Stimulated activated CD8-positive, alpha-beta memory T cell treated with anti-CD3 and anti-CD28 coated beads, Interleukin-15, amount 100 ng/mL, for 4 hours (primary cell): ENCODE data around the gene PRKCZ.

Experiments used
- DNase-seq, 2 donors: peaks; one replicate each; pipeline ENCODE4 v3.0.0-alpha.2; 2020; ENCODE audit warnings: low read depth in 2 of 2

PRKCZ gene

DNA sequence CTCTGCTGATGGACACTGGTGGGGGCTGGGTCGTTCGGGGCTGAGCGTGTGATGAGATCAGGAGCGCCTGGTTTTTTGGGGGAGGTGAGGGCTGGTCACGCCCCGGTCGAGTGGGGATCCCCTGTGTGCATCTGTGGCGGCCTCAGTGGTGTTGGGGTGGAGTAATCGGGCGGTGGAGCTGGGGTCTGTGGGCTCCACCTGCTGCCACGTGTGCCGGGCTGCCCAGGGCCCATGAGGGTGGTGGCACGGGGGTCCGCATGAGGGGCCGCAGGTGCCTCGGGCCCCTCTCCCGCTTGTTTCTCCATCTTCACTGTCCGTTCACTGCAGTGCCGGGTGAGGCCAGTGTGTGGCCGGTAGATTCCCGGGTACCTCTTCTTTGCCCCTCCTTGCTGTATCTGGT lies 17.2 kb downstream of the PRKCZ start:
- no peak for DNase-seq

DNA sequence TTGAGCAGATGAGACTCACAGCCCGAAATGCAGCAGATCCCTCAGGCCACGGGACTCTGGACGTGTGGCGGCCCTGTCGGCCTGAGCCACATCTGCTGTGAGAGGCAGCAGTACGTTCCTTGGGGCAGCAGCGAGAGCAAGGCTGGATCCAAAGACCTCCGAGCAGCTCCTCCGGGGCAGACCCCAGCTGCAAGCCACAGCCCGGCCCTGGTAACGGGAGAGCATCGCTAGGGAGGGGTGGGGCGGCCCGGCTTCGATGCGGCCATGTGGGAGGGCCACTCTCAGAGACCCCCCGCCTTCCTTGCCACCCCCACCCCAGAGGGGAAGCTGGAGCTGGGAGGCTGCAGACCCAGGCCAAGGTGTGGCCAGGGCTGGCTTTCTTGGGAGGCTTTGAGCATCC lies 17.8 kb downstream of the PRKCZ start:
- no peak for DNase-seq

DNA sequence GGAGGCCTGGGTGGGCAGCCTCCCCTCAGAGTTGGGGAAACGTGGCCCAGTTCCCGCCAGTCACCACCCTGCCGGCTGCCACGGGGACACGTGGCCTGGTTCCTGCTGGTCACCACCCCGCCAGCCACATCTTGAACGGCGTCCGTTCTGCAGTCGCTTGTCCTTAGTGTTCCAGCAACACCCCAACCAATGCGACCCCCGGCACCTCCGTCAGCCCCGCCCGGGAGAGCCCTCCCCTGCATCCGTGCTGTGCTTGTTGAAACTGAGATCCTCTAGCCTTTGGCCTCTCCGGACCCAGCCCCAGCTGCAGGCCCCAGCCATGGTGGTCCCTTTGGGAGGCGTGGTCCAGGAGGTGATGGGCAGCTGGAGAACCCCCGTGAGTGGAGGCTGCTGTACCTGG lies 18.7 kb downstream of the PRKCZ start:
- DNase-seq, result no peak

DNA sequence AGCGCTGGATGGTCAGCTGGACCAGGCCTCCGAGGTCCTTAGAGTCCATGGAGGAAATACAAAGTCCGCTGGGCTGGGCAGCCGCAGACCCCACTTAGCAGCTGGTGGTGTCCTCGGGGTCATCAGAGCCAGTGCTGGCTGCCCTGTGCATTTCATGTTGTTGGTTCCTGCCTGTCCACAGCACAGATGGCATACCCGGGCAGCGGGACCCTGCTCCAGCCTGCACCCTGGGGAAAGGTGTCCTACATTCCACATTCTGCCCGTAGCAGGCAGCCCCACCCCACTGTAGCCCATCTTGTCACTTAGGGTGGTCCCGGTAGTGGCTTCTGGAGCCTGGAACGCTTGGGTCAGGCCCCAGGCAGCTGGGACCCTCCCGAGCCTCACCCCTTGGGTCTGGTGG lies 19.8 kb downstream of the PRKCZ start:
- no peak for DNase-seq

DNA sequence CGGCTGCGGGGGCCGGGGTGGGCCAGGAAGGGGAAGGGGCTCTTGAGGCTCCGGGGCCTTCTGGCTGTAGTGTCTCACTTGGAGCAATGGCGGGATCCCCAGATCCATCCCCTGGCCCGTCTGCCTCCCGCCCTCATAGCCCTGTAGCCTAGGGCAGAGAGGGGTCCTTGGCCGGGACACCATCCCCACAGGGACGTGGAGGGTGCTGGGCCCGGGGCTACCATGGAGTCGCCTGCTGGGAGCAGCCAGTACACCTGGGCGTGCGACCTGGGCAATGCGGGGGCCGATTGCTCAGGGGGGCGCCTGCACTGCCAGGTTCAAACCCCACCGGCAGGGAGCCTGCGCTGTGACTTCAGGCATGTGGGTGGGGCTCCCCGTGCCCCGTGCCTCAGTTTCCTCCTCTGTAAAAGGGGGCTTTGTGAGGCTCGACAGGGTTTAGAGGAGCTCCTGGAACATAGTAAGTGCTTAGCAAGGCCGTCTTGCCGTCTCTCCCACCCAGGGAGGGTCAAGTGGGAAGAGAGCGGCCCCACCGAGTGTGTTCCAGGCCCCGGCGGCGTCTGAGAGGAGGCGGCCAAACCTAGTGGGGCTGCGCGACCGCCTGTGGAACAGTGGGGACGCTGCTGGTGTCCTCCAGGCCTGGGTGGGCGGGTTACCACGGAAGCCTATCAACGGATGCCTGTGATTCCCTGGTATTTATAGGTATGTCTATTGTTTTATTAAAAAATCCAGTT lies 20.8 kb downstream of the PRKCZ start:
- DNase-seq, result no peak

DNA sequence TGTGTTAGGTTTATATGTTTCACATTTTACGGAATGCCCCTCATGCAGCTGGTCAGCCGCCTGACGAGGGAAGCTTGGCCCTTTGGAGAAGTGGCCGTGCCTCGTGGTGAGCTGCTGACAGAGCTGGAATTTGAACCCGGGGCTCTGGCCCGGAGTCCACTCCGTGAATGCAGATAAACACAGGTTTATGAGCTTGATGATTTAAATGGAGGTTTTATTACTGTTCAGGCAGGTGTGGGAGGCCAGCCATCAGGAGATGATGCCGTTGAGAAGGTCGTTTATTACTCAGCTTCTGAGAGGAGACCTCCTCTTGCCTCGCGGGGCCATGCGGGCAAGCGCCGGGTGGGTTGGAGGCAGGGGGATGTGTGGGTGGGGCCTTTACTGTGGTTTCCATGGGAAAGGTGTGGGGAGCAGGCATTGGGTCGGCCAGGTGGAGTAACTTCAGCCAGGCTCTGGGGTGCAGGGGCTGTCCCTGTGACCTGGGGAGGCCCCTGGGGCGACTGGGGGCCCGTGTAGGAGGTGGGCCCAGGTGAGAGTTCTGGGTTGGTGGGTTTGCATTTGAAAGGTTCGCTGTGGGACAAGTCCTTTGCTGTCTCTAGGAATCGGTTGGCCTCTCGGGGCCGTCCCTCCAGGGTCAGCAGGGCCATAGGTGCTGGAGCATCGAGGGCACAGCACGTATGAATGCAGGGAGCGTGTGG lies 22.0 kb downstream of the PRKCZ start:
- DNase-seq, result no peak

DNA sequence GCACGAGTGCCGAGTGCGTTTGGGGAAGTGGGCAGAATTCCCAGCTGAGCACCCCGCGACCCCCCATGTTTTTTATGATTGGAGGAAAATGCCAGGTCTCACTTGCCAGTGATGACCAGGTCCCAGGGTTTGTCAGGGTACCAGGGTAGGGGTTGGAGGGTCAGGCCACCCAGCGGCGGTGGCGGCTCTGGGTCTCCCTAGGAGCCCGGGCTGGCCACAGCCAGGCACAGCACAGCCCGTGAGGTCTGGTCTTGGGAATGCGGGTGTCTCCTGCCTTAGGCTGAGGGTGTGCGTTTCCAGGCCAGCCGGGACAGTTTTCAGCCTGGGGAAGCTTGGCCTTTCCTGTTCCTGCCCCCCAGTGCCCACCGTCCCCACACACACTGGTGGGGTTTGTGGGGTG lies 22.7 kb downstream of the PRKCZ start:
- no peak for DNase-seq

DNA sequence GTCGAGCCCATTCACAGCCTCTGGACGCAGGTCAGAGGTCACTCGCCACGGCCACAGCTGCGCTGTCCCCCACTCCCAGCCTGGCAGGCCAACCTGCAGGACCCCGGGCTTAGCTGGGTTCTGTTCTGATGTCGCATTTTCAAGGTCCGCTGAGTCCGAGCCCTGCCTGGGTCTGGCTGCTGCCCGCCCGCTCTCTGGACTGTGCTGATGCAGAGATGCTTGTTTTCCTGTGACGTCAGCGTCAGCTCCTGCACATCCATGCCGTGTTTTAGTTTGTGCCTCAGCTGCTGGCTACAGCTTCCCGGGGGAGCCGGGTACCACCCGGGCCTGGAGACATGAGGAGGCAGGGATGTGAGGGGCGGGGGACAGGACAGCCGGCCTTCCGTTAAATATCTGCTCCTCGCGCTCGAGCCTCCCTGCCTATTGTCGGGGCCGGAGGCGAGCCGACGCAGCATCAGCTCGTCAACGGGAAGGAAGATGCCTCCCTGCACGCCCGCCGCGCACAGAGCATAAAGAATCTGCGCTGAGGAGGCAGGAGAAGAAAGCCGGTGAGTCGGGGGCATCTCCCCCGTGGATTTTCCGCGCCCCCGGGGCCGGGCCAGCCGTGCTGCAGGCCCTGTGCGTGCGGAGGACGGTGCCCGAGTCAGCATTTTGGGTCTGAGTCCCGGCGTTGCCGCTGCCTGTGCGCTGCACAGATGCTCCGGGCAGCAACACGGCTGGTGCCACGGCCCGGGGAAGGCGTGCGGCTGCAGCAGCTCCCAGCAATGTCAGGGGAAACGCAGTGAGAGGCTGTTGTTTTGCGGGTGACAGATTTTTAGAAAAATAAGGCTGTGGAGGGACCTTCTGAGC lies 23.4 kb downstream of the PRKCZ start:
- no peak for DNase-seq

DNA sequence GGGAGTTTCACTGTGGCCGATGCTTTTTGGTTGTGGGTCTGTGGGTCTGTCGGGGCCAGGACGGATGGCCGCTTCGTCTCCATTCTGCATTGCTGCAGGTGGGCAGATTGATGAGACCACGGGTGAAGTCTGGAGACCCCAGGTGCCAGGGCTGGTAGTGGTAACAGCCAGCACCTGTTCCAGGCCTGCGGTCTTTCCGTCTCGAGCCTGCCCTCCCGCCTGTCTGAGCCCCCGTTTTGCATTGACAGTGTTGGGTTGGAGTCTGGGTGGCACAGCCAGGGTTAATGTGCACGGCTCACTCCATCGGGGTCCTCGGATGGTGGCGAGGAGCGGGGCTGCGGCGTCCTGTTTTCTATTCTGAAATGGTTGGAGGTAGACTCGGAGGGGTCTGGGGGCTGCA lies 24.2 kb downstream of the PRKCZ start:
- DNase-seq, result no peak

DNA sequence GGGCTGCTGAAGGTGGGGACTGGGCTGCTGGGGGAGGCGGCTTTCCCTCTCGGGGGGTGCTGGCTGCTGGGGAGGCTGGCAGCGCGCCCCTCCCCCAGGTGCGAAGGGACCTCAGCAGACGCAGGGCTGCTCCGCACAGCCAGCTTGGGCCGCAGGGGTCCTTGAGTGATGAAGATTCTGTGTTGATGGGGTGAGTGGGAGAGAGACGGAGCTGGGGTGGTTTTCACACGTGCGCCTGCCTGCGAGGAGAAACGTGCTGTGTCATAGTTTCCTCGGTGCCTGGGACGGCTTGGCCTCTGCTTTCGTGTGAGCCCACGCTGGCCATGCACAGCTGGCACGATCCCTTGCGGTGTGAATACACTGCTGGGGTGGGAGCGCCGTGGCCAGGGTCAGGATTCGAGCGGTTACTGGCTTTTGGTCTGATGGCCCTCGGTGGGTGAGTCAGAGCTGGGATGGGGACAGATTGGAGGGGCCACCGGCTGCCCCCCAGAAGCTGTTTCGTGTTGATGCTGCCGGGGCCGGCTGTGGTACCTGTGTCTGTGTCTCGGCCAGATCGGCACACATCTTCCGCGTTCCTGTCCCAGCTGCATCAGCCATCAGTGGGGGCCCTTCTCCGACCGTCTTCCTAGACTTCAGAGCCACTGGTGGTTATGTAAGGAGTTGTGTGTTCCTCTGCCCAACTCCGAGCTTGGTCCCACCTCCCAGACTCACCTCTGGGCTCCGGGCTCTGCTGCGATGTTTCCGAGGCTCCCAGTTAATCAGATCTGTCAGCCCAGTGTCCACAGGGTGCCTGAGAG lies 24.9 kb downstream of the PRKCZ start:
- DNase-seq, result no peak

DNA sequence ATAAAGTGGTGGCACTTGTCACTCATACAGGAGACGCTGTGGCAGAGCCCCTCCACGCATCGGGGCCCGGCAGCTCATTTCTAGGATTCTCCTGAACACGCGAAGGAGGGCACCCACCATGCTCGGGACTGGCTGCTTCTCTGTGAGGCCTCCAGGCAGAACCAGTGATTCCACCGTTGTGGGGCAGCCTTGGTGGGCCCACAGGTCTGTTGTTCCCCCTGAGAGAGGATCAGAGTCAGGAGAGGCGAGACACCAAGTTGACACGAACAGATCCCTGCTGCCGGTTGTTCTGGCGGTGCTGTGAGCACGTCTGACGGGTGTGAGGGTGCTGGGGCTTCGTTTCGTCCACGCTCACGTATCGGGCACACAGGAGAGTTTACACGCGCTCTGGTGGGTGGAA lies 26.6 kb downstream of the PRKCZ start:
- DNase-seq, result no peak

DNA sequence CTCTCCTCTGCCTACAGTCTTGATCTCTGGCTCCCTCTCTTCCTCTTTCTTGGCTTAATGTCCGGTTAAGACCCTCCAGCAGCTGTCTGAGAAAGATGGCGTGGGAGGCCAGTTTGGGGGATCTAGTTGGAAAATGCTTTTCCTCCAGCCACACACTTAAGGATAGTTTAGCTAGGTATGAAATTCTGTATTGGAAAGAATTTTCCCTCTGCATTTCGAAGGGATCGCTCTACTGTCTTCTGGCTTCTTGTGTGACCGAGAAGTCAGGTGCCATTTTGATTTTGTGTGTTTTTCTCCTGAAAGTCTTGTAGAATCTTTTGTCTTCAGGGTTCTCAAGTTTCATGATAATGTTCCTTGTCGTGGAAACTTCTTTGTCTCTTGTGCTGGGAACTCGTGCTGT lies 28.0 kb downstream of the PRKCZ start:
- no peak for DNase-seq

DNA sequence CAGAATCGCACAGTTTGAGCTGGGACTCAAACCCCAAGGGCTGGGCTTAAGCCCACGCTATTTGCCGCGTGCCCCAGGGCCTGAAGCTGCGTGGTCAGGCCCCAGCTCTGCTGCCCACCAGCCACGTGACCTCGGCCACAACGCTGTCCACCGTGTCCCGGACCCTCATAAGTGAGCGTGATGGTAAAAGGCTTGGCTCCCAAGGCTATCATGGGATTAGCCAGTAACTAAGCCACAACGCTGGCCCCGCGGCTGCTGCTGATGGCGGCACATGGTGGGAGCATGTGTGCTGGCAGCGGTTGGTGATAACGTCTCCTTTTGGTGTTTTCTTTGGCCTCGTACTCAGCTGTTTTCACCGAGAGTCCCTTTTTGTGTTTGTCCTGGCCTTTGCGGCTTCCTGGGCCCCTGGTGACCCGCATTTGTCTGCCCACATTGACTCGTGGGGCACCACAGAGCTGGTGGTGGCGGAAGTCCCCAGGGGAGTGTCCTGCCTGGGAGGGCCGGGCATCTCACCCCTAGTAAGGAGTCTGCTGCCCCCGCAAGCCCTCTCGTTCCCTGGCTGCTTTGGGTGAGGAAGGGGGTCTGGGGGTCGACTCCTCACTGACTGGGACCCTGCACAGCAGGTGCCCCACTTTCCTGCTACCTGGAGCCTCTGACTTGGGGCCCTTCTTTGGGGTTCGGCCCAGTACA lies 29.3 kb downstream of the PRKCZ start:
- DNase-seq, result no peak

DNA sequence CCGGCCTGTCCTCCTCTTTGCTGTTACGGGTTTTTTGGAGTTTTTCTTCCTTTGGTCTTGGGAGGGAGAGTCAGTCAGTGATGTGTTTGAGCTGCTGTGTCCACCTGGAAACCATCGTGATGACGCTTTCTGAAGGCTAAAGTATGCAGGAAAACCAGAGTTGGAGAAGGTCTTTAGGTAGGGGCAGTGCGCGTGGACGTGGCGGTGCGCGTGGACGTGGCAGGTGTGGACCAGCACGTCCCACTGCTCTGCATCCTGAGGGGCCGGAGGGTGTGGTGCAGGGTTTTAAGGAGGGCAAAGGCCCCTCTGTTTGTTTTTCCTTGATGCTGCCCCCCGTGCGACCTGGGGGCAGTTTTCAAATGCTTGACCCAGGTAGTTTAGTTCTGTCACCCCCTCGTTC lies 29.9 kb downstream of the PRKCZ start:
- DNase-seq, result no peak

DNA sequence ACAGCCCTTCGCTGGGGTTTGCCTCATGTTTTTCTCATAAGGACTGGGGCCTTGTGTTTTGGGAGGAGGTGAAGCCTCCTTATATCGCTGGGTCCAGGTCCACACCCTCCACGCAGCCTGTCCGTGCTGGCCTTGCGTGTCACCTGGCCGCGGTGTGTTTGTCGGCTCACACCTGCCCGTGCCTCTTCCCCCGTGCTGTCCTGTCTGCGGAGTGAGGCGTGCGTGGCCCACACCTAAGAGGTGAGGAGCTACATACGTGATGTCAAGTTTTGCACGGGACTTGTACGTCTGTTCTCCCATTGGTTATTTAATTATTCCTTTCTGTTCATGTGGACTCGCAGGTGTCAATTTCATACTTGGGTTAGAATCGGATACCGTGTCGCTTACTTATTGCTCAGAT lies 30.7 kb downstream of the PRKCZ start:
- DNase-seq, result no peak

DNA sequence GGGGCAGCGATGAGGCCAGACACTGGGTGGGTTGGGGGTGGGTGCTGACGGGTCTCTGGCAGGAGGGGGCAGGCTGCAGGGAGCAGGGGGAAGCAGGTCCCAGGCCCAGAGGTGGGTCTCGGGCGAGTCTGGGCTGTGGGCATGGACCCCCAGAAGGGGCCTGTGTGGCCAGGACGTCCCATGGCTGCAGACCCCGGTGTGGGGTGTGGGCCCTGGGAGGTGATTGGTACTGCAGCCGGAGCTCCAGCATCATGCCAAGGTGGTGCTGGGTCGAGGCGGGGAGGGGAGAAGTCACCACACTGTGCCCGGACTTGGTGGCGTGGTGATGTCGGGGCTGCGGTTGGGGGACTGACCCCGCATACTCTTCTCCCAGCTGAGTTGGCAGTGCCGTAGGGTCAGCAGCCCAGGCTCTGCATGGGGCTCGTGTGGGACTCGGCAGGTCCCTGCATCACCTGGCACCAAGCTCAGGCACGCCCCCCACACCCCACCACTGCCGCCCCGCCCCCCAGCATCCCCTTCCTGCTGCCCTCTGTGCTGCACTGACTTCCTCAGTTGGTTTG lies 31.2 kb downstream of the PRKCZ start:
- DNase-seq, result no peak

DNA sequence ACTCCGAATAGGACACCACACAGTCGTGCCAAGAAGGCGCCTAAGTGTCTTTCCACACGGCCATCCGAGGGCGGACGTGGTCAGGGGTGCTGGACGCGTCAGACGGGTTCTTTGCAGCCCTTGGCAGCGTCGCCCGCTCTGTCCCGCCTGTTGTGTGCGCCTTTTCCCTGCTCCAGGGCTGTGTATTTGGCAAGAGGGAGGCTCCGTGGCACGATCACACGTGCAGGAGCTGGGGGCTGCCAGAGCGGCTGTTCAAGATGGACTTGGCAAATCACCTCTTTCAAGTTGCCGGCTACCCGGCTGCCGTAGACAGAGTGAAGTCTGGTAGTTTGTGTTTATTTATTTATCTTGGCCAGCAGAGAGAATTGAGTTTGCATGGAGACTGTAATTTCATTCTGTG lies 31.9 kb downstream of the PRKCZ start:
- no peak for DNase-seq

DNA sequence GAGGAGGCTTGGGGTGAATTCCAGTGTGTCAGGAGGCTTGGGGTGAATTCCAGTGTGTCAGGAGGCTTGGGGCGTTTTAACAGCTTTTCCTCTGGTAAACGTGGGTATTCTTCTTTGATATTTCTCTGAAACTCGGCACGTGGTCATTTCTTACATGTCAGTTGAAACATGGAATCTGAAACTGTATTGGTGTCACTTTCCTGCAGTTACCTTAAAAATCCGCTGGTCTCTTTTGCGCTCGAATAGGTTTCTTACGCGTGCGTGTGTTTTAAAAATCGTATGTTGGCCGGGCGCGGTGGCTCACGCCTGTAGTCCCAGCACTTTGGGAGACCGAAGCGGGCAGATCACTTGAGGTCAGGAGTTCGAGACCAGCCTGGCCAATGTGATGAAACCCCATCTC lies 33.5 kb downstream of the PRKCZ start:
- DNase-seq, result no peak

DNA sequence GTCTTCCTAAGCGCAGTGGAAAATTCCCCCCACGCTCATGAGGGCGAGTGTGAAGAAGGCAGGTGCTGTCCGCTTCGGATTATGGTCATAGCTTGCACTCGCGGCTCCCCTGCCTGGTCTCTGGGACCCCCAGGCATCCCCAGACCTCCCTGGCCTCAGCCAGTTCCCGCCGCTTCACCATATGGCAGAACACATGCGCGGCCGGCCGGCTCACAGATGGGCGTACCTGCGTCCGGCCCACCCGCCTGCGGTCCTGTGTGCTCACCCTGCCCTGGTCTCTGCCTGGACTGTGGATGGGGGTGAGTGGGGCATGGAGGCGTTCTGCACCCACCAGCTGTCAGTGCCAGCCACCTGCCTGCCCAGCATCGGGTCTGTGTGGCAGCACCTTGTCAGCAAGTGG lies 34.1 kb downstream of the PRKCZ start:
- DNase-seq, result no peak

DNA sequence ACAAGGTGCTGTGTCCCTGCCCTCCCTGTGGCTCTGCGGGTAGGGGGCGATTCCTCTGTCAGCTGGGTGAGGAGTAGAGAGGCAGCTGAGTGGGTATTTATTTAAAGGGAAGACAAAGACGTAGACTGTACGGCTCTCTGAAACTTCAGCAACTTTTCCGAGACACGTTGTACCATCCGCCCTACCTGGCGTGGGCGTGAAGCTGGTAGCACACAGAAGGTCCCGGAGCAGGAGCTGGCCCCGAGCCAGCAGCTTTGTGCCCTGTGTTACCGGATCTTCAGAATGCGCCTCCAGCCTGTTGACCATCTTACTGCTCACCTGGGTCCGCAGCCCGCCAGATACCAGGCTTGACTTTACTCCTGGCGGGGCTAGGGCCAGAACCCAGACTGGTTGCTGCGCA lies 34.9 kb downstream of the PRKCZ start:
- DNase-seq, result no peak

DNA sequence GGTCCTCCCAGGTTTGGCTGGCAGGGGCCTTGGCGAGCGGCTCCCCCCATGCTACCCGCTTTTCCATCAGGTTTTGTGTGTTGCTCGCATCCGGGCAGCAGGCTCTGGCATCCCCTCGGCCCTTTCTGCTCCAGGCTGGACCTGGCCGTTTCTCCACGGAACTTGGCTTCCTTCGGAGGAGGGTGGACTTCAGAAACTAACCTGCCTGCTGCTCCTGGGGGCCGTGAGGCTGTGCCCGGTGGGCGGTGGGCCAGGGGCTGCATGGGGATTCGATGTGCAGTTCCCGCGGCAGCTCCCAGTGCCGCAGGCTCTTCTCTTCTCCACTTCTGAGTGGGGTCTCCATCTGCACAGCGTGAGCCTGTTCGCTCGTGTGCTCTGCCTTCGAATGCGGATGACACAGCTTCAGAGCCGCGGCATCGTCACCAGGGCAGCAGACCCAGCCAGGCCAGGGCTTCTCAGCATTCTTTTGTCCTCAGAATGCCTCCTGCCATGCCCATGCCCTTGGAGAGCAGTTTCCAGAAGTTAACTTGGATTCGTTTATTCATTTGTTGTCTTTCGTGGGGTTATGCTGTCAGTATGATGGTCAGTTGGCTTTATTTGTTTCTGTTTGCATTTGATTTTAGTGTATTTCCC lies 36.4 kb downstream of the PRKCZ start:
- no peak for DNase-seq
